Endothelial cell of umbilical vein (primary cell): ENCODE results near the gene KRTAP3-3. TPM values are rescaled to one million over a fixed set of nuclear protein-coding genes. Genes with fewer than 3 reads are reported as not detected.

ENCODE experiments used
- BruUV-seq: library from RNA; stranded (reverse); fragments of 400-500 nt; replicated peaks from 2 replicates; lab custom pipeline; 2021; lab: Mats Ljungman, UMichigan
- CTCF ChIA-PET: fragments of 300-600, 350-600 bp; sonication (Branson Sonifier 250); formaldehyde crosslinking; loops from one replicate; lab custom pipeline; 2021; ENCODE audit warnings: antibody characterized with exemption, inconsistent platforms; lab: Charles Lee
- POLR2A ChIA-PET: fragments of 300-600, 350-600 bp; sonication (Branson Sonifier 250); formaldehyde crosslinking; loops from one replicate; lab custom pipeline; 2021; ENCODE audit warnings: antibody characterized with exemption, inconsistent platforms; lab: Charles Lee
- DNase-seq: peaks from one replicate; pipeline ENCODE4 v3.0.0-alpha.2; 2011; ENCODE audit warnings: low read depth, low spot score
- FAIRE-seq: peaks from 2 replicates; lab custom pipeline; 2011; peaks lifted over from hg19 to GRCh38; lab: Jason Lieb, UNC
- H2AFZ ChIP-seq: 2 replicates; pipeline ENCODE4 v1.6.0; 2012; ENCODE audit warnings: low read depth, low read length, control low read depth, inconsistent platforms
- H3K27ac ChIP-seq: 2 replicates; pipeline ENCODE4 v1.5.1; 2011; ENCODE audit warnings: low read depth, mild to moderate bottlenecking, control low read depth, low read length, moderate library complexity; ENCODE audit not compliant: insufficient read depth
- H3K27me3 ChIP-seq, 2 experiments: 2 replicates each; pipeline versions ENCODE4 v1.6.0 to v1.6.1; 2011; ENCODE audit warnings: low read length in 2 of 2, mixed read lengths in 1 of 2; ENCODE audit not compliant: control insufficient read depth in 2 of 2, insufficient read depth in 2 of 2
- H3K36me3 ChIP-seq, 2 experiments: 2 replicates in 1 of 2; 3 replicates in 1 of 2; pipeline ENCODE4 v1.5.1; 2011; ENCODE audit warnings: low read length in 2 of 2, mild to moderate bottlenecking in 1 of 2, moderate library complexity in 1 of 2; ENCODE audit not compliant: control insufficient read depth in 2 of 2, insufficient read depth in 2 of 2; ENCODE audit errors: extremely low read depth in 1 of 2
- H3K4me1 ChIP-seq: 3 replicates; pipeline ENCODE4 v1.5.1; 2011; ENCODE audit warnings: mild to moderate bottlenecking, low read length; ENCODE audit not compliant: control insufficient read depth, insufficient read depth; ENCODE audit errors: extremely low read depth
- H3K4me2 ChIP-seq: 2 replicates; pipeline ENCODE4 v1.6.1; 2011; ENCODE audit warnings: low read length, control low read depth, mixed read lengths; ENCODE audit not compliant: insufficient read depth
- H3K4me3 ChIP-seq, 3 experiments: fragments of 200-600 bp in 1 of 3; sonication (generic), shearing (Covaris generic) in 1 of 3; replicated peaks in 1 of 3; 2 replicates each; pipeline ENCODE4 v1.5.1; 2011 to 2016; ENCODE audit warnings: control low read depth in 3 of 3, low read length in 3 of 3, mild to moderate bottlenecking in 2 of 3, inconsistent platforms in 1 of 3, low read depth in 1 of 3, moderate library complexity in 1 of 3; ENCODE audit not compliant: insufficient read depth in 1 of 3
- H3K79me2 ChIP-seq: 2 replicates; pipeline ENCODE4 v1.6.0; 2012; ENCODE audit warnings: low read length, inconsistent platforms; ENCODE audit not compliant: control insufficient read depth, insufficient read depth
- H3K9ac ChIP-seq: replicated peaks from 2 replicates; pipeline ENCODE3; 2011; ENCODE audit warnings: low read length, control low read depth; ENCODE audit not compliant: insufficient read depth; ENCODE audit errors: extremely low read depth
- H3K9me1 ChIP-seq: replicated peaks from 3 replicates; pipeline ENCODE4 v1.6.0; 2011; ENCODE audit warnings: mild to moderate bottlenecking, low read length; ENCODE audit not compliant: control insufficient read depth, insufficient read depth; ENCODE audit errors: extremely low read depth
- H3K9me3 ChIP-seq: replicated peaks from 2 replicates; pipeline ENCODE4 v1.5.1; 2012; ENCODE audit warnings: low read length, inconsistent platforms; ENCODE audit not compliant: control insufficient read depth, insufficient read depth
- H4K20me1 ChIP-seq: replicated peaks from 2 replicates; pipeline ENCODE3; 2011; ENCODE audit warnings: mild to moderate bottlenecking, low read length; ENCODE audit not compliant: control insufficient read depth, insufficient read depth; ENCODE audit errors: extremely low read depth
- CTCF ChIP-seq, 2 donors: IDR thresholded peaks; 1 replicate in 1 of 2; 2 replicates in 1 of 2; pipeline ENCODE4 v1.5.1; 2011; ENCODE audit warnings: low read length in 2 of 2, mild to moderate bottlenecking in 2 of 2, moderate library complexity in 2 of 2, control low read depth in 1 of 2, inconsistent platforms in 1 of 2, low read depth in 1 of 2; ENCODE audit not compliant: insufficient read depth in 1 of 2; ENCODE audit errors: extremely low read depth in 1 of 2
- EZH2 ChIP-seq: IDR thresholded peaks from 2 replicates; pipeline ENCODE4 v1.6.1; 2012; ENCODE audit warnings: borderline replicate concordance, low read depth, mild to moderate bottlenecking, moderate library complexity, low read length, inconsistent platforms; ENCODE audit not compliant: severe bottlenecking
- FOS ChIP-seq: IDR thresholded peaks from 2 replicates; pipeline ENCODE4 v1.6.1; 2011; ENCODE audit warnings: mild to moderate bottlenecking, low read length, moderate library complexity, borderline replicate concordance; ENCODE audit not compliant: insufficient read depth
- GATA2 ChIP-seq: IDR thresholded peaks from 2 replicates; pipeline ENCODE4 v1.7.0; 2011; ENCODE audit warnings: low read depth, mild to moderate bottlenecking, moderate library complexity, mixed read lengths, low read length; ENCODE audit not compliant: insufficient read length, insufficient read depth
- JUN ChIP-seq: IDR thresholded peaks from 2 replicates; pipeline ENCODE4 v1.6.1; 2011; ENCODE audit warnings: borderline replicate concordance, low read depth; ENCODE audit not compliant: insufficient read length, insufficient read depth
- MYC ChIP-seq: IDR thresholded peaks from one replicate; pipeline ENCODE4 v1.6.1; 2011; ENCODE audit warnings: mild to moderate bottlenecking, low read depth, low read length
- POLR2A ChIP-seq: IDR thresholded peaks from 2 replicates; pipeline ENCODE4 v1.6.1; 2012; ENCODE audit warnings: low read depth, mild to moderate bottlenecking, control low read depth, low read length
- POLR2AphosphoS5 ChIP-seq: IDR thresholded peaks from 2 replicates; pipeline ENCODE4 v1.6.1; 2012; ENCODE audit warnings: low read depth, mild to moderate bottlenecking, control low read depth, low read length, moderate library complexity; ENCODE audit not compliant: insufficient read depth
- dilution Hi-C: fragments of 300-500 bp; cut with MboI; formaldehyde crosslinking; loops from one replicate; pipeline ENCODE4 v1.15.0; 2019; ENCODE audit warnings: low sequenced_read_pairs; ENCODE audit not compliant: extremely low pct_ligation_motif_present
- intact Hi-C: fragments of 100-400 bp; cut with micrococcal nuclease; formaldehyde crosslinking; loops from one replicate; pipeline ENCODE4 v1.10.0; 2022
- polyA plus RNA-seq, 4 experiments: library from polyadenylated mRNA; depleted of rRNA in 3 of 4; stranded (reverse) in 3 of 4; unstranded in 1 of 4; fragments of >200 nt; gene quantifications; 2 replicates each; pipeline versions ENCODE4 v1.2.1 to v1.2.3, GENCODE V29; 2011 to 2012; ENCODE audit warnings: missing spikeins in 1 of 4
- total RNA-seq: library from RNA; stranded (reverse); gene quantifications from 2 replicates; pipeline ENCODE4 v1.2.3, GENCODE V29; 2021
- TF ChIP-seq, protein P1 (sequence below): IDR thresholded peaks from 2 replicates; pipeline ENCODE4 v1.6.1; 2011; ENCODE audit not compliant: insufficient read depth, insufficient read length

Gene KRTAP3-3
- total and polyA plus RNA-seq, 2 donors (not counting 3 experiments of a cell fraction or from before 2014, with no cell fraction given), result not detected

- POLR2A ChIA-PET, result no interaction called here
- dilution Hi-C loops, result no loop called here
- H3K9me3 ChIP-seq, result no peaks in the 10 kb centered on the region
- H3K4me3 ChIP-seq, result no peak overlapping the region
- BruUV-seq, result no TSS peak
- CTCF ChIA-PET, result no interaction called here
- no peaks in the 10 kb centered on the region for H3K4me1 ChIP-seq
- FAIRE-seq (no peak), DNase-seq (no peak)
- peaks cover 0 to 1% of the 10 kb centered on the region in 2 experiments for H3K27me3 ChIP-seq
- no peaks in the 10 kb centered on the region for H3K9me1 ChIP-seq
- intact Hi-C loops, result no loop called here
- no peaks in the 10 kb centered on the region for H4K20me1 ChIP-seq
- H3K79me2 ChIP-seq, result no peaks in the 10 kb centered on the region
- no peaks in the 10 kb centered on the region for H3K36me3 ChIP-seq
- H3K27ac ChIP-seq, result no peak overlapping the region
- no peak overlapping the region for H3K4me2 ChIP-seq
- H3K9ac ChIP-seq, result no peak overlapping the region
- TF ChIP-seq, protein P1, sequence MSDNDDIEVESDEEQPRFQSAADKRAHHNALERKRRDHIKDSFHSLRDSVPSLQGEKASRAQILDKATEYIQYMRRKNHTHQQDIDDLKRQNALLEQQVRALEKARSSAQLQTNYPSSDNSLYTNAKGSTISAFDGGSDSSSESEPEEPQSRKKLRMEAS, result no peak
- TF ChIP-seq JUN (no peak), MYC (no peak), CTCF (IDR thresholded peaks at IDR 0.05; ENCODE audit: extremely low read depth in 1 of 2, insufficient read depth in 1 of 2, low read depth in 1 of 2, low read length in 2 of 2) (no peak), FOS (no peak), GATA2 (no peak), POLR2AphosphoS5 (no peak), POLR2A (no peak), EZH2 (no peak)
- no peak overlapping the region for H2AFZ ChIP-seq
These were observed 21.5 kb upstream of the KRTAP3-3 start for GRCh38 chr17:41015454-41015853.
